Astrocyte (in vitro differentiated cells and primary cell): ENCODE data around the gene TTYH1. TPM values are rescaled to one million over a fixed set of nuclear protein-coding genes. Genes with fewer than 3 reads are reported as not detected.

ENCODE experiments used
- DNase-seq: peaks from one replicate; pipeline ENCODE4 v3.0.0-alpha.2; 2010; ENCODE audit warnings: low read depth
- FAIRE-seq: peaks from 2 replicates; lab custom pipeline; 2011; peaks lifted over from hg19 to GRCh38; lab: Jason Lieb, UNC
- H2AFZ ChIP-seq: 2 replicates; pipeline ENCODE4 v1.6.0; 2012; ENCODE audit warnings: low read depth, low read length, inconsistent platforms
- H3K27ac ChIP-seq: 2 replicates; pipeline ENCODE4 v1.5.1; 2011; ENCODE audit warnings: low read depth, low read length, inconsistent platforms
- H3K27me3 ChIP-seq: 2 replicates; pipeline ENCODE4 v1.6.0; 2011; ENCODE audit warnings: low read length, inconsistent platforms; ENCODE audit not compliant: insufficient read depth
- H3K36me3 ChIP-seq: 2 replicates; pipeline ENCODE4 v1.5.1; 2011; ENCODE audit warnings: low read length, inconsistent platforms; ENCODE audit not compliant: insufficient read depth
- H3K4me1 ChIP-seq: 2 replicates; pipeline ENCODE4 v1.5.1; 2011; ENCODE audit warnings: low read length, inconsistent platforms; ENCODE audit not compliant: insufficient read depth
- H3K4me2 ChIP-seq: 2 replicates; pipeline ENCODE4 v1.6.0; 2012; ENCODE audit warnings: low read length, inconsistent platforms
- H3K4me3 ChIP-seq: 2 replicates; pipeline ENCODE4 v1.5.1; 2011; ENCODE audit warnings: low read depth, mild to moderate bottlenecking, low read length, inconsistent platforms; ENCODE audit not compliant: insufficient read depth
- H3K79me2 ChIP-seq: 2 replicates; pipeline ENCODE4 v1.6.0; 2012; ENCODE audit warnings: mild to moderate bottlenecking, low read length, inconsistent platforms; ENCODE audit not compliant: insufficient read depth
- H3K9ac ChIP-seq: 2 replicates; pipeline ENCODE4 v1.6.0; 2012; ENCODE audit warnings: mild to moderate bottlenecking, low read length, inconsistent platforms
- H3K9me3 ChIP-seq: 2 replicates; pipeline ENCODE4 v1.5.1; 2012; ENCODE audit warnings: low read depth, mild to moderate bottlenecking, low read length, inconsistent platforms; ENCODE audit not compliant: insufficient read depth
- H4K20me1 ChIP-seq: 2 replicates; pipeline ENCODE4 v1.6.0; 2012; ENCODE audit warnings: low read length, inconsistent platforms; ENCODE audit not compliant: insufficient read depth
- H3K27ac Mint-ChIP-seq: one replicate; pipeline ENCODE4 v1.8.0; 2021; ENCODE audit warnings: mild to moderate bottlenecking, mixed read lengths; ENCODE audit not compliant: unreplicated experiment
- H3K27me3 Mint-ChIP-seq: one replicate; pipeline ENCODE4 v1.8.0; 2021; ENCODE audit warnings: low read depth, mixed read lengths; ENCODE audit not compliant: unreplicated experiment
- H3K36me3 Mint-ChIP-seq: one replicate; pipeline ENCODE4 v1.8.0; 2021; ENCODE audit warnings: low read depth, mixed read lengths; ENCODE audit not compliant: unreplicated experiment
- H3K4me1 Mint-ChIP-seq: one replicate; pipeline ENCODE4 v1.8.0; 2021; ENCODE audit warnings: low read depth, mixed read lengths; ENCODE audit not compliant: unreplicated experiment
- H3K4me3 Mint-ChIP-seq: one replicate; pipeline ENCODE4 v1.8.0; 2021; ENCODE audit warnings: mild to moderate bottlenecking, moderate library complexity, mixed read lengths; ENCODE audit not compliant: unreplicated experiment
- H3K9me3 Mint-ChIP-seq: one replicate; pipeline ENCODE4 v1.8.0; 2021; ENCODE audit warnings: mild to moderate bottlenecking, mixed read lengths; ENCODE audit not compliant: unreplicated experiment
- EZH2 ChIP-seq: IDR thresholded peaks from 2 replicates; pipeline ENCODE4 v1.6.1; 2012; ENCODE audit warnings: mild to moderate bottlenecking, low read length, inconsistent platforms; ENCODE audit not compliant: insufficient read depth
- total RNA-seq: library from RNA; stranded (reverse); gene quantifications from 2 replicates; pipeline ENCODE4 v1.2.1, GENCODE V29; 2021
- TF ChIP-seq, protein P1 (sequence below): IDR thresholded peaks from 2 replicates; pipeline ENCODE4 v1.5.1; 2011; ENCODE audit warnings: low read depth, mild to moderate bottlenecking, inconsistent platforms, low read length, moderate library complexity; ENCODE audit not compliant: insufficient read depth

TTYH1 gene
- total RNA-seq, 1 donor from 2014 or later = 8.4 TPM

DNA sequence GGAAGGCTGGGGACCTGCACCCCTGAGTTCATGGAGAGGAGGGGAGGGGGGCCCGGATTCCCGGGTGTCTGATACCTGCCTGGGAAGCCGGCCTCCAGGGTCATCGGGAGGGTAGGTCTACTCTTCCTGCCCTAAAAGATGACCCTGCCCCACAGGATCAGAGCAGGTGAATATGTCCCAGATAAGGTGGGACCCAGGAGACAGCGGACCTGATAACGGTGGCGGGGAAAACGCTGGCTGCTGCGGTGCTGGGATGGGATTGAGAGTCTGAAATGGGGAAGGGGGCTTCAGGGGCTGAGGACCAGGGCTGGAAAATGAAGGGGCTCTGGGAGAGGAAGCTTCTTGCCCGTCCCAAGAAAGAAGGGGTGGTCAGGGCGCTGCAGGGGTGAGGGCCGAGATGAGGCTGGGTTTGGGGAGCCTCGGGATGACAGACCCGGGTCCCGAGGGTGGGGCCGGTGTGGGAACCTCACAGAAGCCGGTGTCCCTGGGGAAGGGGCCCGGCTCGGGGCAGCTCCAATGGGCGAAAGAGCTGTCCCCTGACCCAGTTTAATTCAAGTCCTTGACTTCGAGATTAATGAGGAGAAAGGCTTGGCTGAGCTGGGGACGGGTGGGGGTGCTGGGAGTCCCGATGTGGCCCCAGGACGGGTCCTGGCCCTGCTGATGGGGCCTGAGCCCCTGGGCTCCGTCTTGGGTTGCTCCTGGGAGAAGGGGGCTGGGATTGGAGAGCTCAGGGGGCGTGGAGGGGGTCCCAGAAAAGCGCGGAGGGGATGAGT, 823 bp downstream of the TTYH1 start:
- no peak for DNase-seq
- Mint-ChIP-seq H3K36me3 (no peaks in the 10 kb centered on the region), H3K4me3 (peak overlapping the region; percentile 69), H3K4me1 (peaks cover 12% of the 10 kb centered on the region), H3K27me3 (peaks cover 28% of the 10 kb centered on the region), H3K27ac (peak overlapping the region; percentile 56), H3K9me3 (no peaks in the 10 kb centered on the region)
- H3K4me2 ChIP-seq = no peak overlapping the region
- H3K4me1 ChIP-seq = no peaks in the 10 kb centered on the region
- H3K9ac ChIP-seq = no peak overlapping the region
- TF ChIP-seq EZH2 = peak; percentile 61
- TF ChIP-seq, protein P1, sequence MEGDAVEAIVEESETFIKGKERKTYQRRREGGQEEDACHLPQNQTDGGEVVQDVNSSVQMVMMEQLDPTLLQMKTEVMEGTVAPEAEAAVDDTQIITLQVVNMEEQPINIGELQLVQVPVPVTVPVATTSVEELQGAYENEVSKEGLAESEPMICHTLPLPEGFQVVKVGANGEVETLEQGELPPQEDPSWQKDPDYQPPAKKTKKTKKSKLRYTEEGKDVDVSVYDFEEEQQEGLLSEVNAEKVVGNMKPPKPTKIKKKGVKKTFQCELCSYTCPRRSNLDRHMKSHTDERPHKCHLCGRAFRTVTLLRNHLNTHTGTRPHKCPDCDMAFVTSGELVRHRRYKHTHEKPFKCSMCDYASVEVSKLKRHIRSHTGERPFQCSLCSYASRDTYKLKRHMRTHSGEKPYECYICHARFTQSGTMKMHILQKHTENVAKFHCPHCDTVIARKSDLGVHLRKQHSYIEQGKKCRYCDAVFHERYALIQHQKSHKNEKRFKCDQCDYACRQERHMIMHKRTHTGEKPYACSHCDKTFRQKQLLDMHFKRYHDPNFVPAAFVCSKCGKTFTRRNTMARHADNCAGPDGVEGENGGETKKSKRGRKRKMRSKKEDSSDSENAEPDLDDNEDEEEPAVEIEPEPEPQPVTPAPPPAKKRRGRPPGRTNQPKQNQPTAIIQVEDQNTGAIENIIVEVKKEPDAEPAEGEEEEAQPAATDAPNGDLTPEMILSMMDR = no peak
- H3K27me3 ChIP-seq = peaks cover 34% of the 10 kb centered on the region
- no peak overlapping the region for H3K27ac ChIP-seq
- no peaks in the 10 kb centered on the region for H4K20me1 ChIP-seq
- H2AFZ ChIP-seq = no peak overlapping the region
- H3K9me3 ChIP-seq = peaks cover 3% of the 10 kb centered on the region
- no peaks in the 10 kb centered on the region for H3K36me3 ChIP-seq
- no peaks in the 10 kb centered on the region for H3K79me2 ChIP-seq
- FAIRE-seq = no peak
- no peak overlapping the region for H3K4me3 ChIP-seq

DNA sequence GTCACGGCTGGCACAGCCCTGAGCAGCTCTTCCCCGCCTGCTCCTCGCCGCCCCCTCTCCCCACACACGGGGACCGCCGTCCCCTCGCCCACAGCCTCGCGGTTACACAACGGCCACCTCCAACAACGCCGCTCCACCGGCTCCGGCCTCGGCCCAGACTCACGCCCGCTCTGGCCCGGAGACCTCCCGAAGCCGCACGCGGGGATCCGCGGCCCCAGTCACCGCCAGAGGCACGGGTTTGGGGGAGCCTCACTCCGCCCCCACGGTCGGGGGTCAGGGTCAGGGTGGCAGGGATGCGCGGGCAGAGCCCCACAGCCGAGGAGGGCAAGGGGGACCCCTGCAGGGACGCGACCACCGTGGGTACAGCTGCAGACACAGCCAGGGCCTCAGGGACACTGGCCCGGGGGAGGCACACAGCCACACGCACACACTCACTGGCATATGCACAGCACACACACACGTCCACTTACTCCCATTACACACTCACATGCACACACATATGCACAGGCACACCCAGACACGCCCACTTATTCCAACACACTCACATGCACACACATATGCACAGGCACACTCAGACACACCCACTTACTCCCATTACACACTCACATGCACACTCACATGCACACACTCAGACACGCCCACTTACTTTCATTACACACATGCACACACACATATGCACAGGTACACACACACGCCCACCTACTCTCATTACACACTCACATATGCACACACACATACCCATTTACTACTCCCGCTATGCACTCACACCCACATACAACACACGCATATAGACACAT, 1.6 kb downstream of the TTYH1 start:
- no peaks in the 10 kb centered on the region for H3K36me3 Mint-ChIP-seq
- no peak for DNase-seq
- H3K27ac ChIP-seq = no peak overlapping the region
- no peaks in the 10 kb centered on the region for H3K79me2 ChIP-seq
- H3K4me1 Mint-ChIP-seq = peaks cover 12% of the 10 kb centered on the region
- H3K9me3 ChIP-seq = peaks cover 3% of the 10 kb centered on the region
- peaks cover 24% of the 10 kb centered on the region for H3K27me3 Mint-ChIP-seq
- H4K20me1 ChIP-seq = no peaks in the 10 kb centered on the region
- H3K4me1 ChIP-seq = no peaks in the 10 kb centered on the region
- no peak overlapping the region for H3K4me3 ChIP-seq
- no peak overlapping the region for H3K9ac ChIP-seq
- TF ChIP-seq EZH2 = peak; percentile 61
- TF ChIP-seq, protein P1 = no peak
- no peaks in the 10 kb centered on the region for H3K9me3 Mint-ChIP-seq
- no peaks in the 10 kb centered on the region for H3K36me3 ChIP-seq
- no peak overlapping the region for H3K27ac Mint-ChIP-seq
- H2AFZ ChIP-seq = no peak overlapping the region
- H3K4me3 Mint-ChIP-seq = peak overlapping the region; percentile 69
- no peak for FAIRE-seq
- no peak overlapping the region for H3K4me2 ChIP-seq
- H3K27me3 ChIP-seq = peaks cover 38% of the 10 kb centered on the region
